Neuronal stem cell (in vitro differentiated cells): ENCODE data around the gene MAD1L1.
A peak's percentile ranks its signal among the peaks of the same experiment; 100 is the strongest.
"Not testable (repeated sequence)": the region's sequence is repeated elsewhere in the genome, so short reads cannot be mapped to it uniquely, and the experiment has no call there.

ENCODE experiments used
- DNase-seq: peaks from one replicate; pipeline ENCODE4 v3.0.0-alpha.2; 2013; ENCODE audit warnings: low spot score
- H2AFZ ChIP-seq: one replicate; pipeline ENCODE4 v1.6.1; 2013; ENCODE audit warnings: mild to moderate bottlenecking, low read length, inconsistent platforms
- H2AK5ac ChIP-seq: 2 replicates; pipeline ENCODE4 v1.6.1; 2013; ENCODE audit warnings: low read depth, mild to moderate bottlenecking, inconsistent platforms, low read length, moderate library complexity, mixed read lengths
- H2BK120ac ChIP-seq: 2 replicates; pipeline ENCODE4 v1.6.1; 2013; ENCODE audit warnings: low read depth, mild to moderate bottlenecking, inconsistent platforms, low read length, moderate library complexity, mixed read lengths
- H2BK12ac ChIP-seq: one replicate; pipeline ENCODE4 v1.6.1; 2013; ENCODE audit warnings: low read length, inconsistent platforms
- H2BK15ac ChIP-seq: 2 replicates; pipeline ENCODE4 v1.6.1; 2013; ENCODE audit warnings: mild to moderate bottlenecking, low read length, inconsistent platforms, mixed read lengths
- H2BK5ac ChIP-seq: one replicate; pipeline ENCODE4 v1.6.1; 2013; ENCODE audit warnings: inconsistent platforms, mild to moderate bottlenecking, low read length, moderate library complexity
- H3K14ac ChIP-seq: one replicate; pipeline ENCODE4 v1.6.1; 2013; ENCODE audit warnings: low read length, inconsistent platforms
- H3K18ac ChIP-seq: 2 replicates; pipeline ENCODE4 v1.6.1; 2013; ENCODE audit warnings: low read length, inconsistent platforms
- H3K23ac ChIP-seq: 2 replicates; pipeline ENCODE4 v1.6.1; 2013; ENCODE audit warnings: low read depth, mild to moderate bottlenecking, mixed read lengths, low read length, inconsistent platforms; ENCODE audit not compliant: poor library complexity
- H3K27ac ChIP-seq: replicated peaks from 3 replicates; pipeline ENCODE4 v1.5.1; 2013; ENCODE audit warnings: low read length, inconsistent platforms
- H3K27me3 ChIP-seq, 3 experiments: 2 replicates each; pipeline ENCODE4 v1.6.1; 2013; ENCODE audit warnings: low read length in 3 of 3, mild to moderate bottlenecking in 2 of 3, inconsistent platforms in 1 of 3, low read depth in 1 of 3, mixed read lengths in 1 of 3, moderate library complexity in 1 of 3; ENCODE audit not compliant: control insufficient read depth in 3 of 3, insufficient read depth in 3 of 3
- H3K36me3 ChIP-seq, 2 donors: replicated peaks in 1 of 2; 2 replicates each; pipeline ENCODE4 v1.6.1; 2013; ENCODE audit warnings: low read length in 2 of 2; ENCODE audit not compliant: control insufficient read depth in 2 of 2, insufficient read depth in 2 of 2
- H3K4ac ChIP-seq: 2 replicates; pipeline ENCODE4 v1.6.1; 2013; ENCODE audit warnings: inconsistent platforms, mild to moderate bottlenecking, low read length, moderate library complexity
- H3K4me1 ChIP-seq, 2 donors: 1 replicate in 1 of 2; 2 replicates in 1 of 2; pipeline ENCODE4 v1.6.1; 2013; ENCODE audit warnings: low read length in 2 of 2, low read depth in 1 of 2; ENCODE audit not compliant: control insufficient read depth in 2 of 2, insufficient read depth in 1 of 2
- H3K4me2 ChIP-seq: one replicate; pipeline ENCODE4 v1.6.1; 2013; ENCODE audit warnings: mild to moderate bottlenecking, low read length, inconsistent platforms; ENCODE audit not compliant: insufficient read depth, poor library complexity, severe bottlenecking
- H3K4me3 ChIP-seq, 2 donors: 2 replicates each; pipeline ENCODE4 v1.5.1; 2013; ENCODE audit warnings: low read length in 2 of 2, mild to moderate bottlenecking in 2 of 2, inconsistent platforms in 1 of 2, moderate library complexity in 1 of 2
- H3K79me1 ChIP-seq: one replicate; pipeline ENCODE4 v1.6.1; 2013; ENCODE audit warnings: low read depth, mild to moderate bottlenecking, inconsistent platforms, low read length, moderate library complexity
- H3K9ac ChIP-seq: one replicate; pipeline ENCODE4 v1.6.1; 2013; ENCODE audit warnings: mild to moderate bottlenecking, low read depth, low read length, inconsistent platforms; ENCODE audit not compliant: poor library complexity
- H3K9me3 ChIP-seq, 2 donors: replicated peaks in 1 of 2; 2 replicates each; pipeline versions ENCODE3 to v1.6.1; 2013; ENCODE audit warnings: low read length in 2 of 2, mild to moderate bottlenecking in 2 of 2, inconsistent platforms in 1 of 2, low read depth in 1 of 2, mixed read lengths in 1 of 2, moderate library complexity in 1 of 2; ENCODE audit not compliant: control insufficient read depth in 2 of 2, insufficient read depth in 1 of 2
- H4K8ac ChIP-seq: one replicate; pipeline ENCODE4 v1.6.1; 2013; ENCODE audit warnings: low read depth, mild to moderate bottlenecking, inconsistent platforms, low read length, moderate library complexity
- H4K91ac ChIP-seq: one replicate; pipeline ENCODE4 v1.6.1; 2013; ENCODE audit warnings: low read length, low read depth, mild to moderate bottlenecking, inconsistent platforms; ENCODE audit not compliant: poor library complexity
- WGBS, 2 donors: extraction: QIAGEN DNeasy Blood & Tissue Kit; methylation state at CpG; one replicate each; pipeline ENCODE4 v1.1.7; 2013; ENCODE audit warnings: missing lambda C conversion rate in 2 of 2, mixed read lengths in 1 of 2; ENCODE audit not compliant: insufficient read length in 2 of 2, insufficient replicate concordance in 1 of 2; ENCODE audit errors: extremely low coverage in 2 of 2; 5-methylcytosine and 5-hydroxymethylcytosine counted together

The MAD1L1 gene

DNA sequence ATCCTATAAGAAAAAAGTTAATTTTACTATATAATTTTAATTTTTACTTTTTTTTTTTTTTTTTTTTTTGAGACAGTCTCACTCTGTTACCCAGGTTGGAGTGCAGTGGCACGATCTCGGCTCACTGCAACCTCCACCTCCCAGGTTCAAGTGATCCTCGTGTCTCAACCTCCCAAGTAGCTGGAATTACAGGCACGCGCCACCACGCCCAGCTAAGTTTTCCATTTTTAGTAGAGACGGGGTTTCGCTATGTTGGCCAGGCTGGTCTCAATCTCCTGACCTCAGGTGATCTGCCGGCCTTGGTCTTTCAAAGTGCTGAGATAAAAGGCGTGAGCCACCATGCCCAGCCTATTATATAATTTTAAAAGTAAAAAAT, 262.5 kb downstream of the MAD1L1 start:
- H3K23ac ChIP-seq, H2BK15ac ChIP-seq, H3K18ac ChIP-seq, H3K9me3 ChIP-seq, DNase-seq, H3K4me2 ChIP-seq, H3K9ac ChIP-seq, H2BK5ac ChIP-seq, H3K4ac ChIP-seq, H2BK120ac ChIP-seq, H3K79me1 ChIP-seq, H3K4me3 ChIP-seq, H4K91ac ChIP-seq, H3K27me3 ChIP-seq, H2BK12ac ChIP-seq, H3K27ac ChIP-seq, H4K8ac ChIP-seq, H2AK5ac ChIP-seq, H3K4me1 ChIP-seq, H2AFZ ChIP-seq, H3K14ac ChIP-seq: not testable (repeated sequence)
- peaks cover 5 to 12% of the 10 kb centered on the region in 2 donors for H3K36me3 ChIP-seq
- no CpG with 5 or more reads among the region's 10 CpGs for WGBS, 2 donors

DNA sequence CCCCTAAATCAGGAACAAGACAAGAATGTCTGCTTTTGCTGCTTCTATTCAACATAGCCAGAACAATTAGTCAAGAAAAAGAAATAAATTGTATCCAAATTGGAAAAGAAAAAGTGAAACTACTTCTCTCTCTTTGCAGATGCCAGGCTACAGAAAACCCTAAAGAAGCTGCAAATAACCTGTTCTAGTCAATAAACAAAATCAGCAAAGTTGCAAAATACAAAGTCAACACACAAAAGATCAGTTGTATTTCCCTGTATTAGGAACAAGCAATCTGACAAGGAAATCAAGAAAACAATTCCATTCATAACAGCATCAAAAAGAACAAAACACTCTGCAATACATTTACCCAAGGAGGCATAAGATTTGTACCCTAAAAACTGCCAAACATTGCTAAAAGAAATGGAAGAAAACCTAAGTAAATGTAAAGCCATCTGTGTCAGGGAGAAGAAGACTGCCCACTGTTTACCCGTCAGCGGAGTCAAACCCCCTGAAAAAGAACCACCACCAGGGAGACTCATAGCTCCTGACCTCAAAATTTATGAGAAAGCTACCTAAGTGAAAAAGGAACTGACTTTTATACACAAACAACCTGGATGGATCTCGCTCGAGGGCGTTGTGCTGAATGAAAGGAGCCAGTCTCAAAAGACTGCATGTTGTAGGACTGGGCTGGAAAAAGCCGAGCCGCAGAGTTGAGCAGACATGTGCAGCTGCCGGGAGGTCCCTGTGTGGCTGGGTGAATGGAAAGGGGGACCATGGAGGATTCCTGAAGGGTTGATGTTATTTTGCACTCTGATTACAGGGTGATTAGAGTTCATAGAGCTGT, 263.1 kb downstream of the MAD1L1 start:
- H3K27ac ChIP-seq: no peak overlapping the region
- no peak overlapping the region for H4K8ac ChIP-seq
- no CpG with 5 or more reads among the region's 8 CpGs for WGBS, 2 donors
- H2BK5ac ChIP-seq: no peak overlapping the region
- no peaks in the 10 kb centered on the region for H3K4me1 ChIP-seq
- H3K4me3 ChIP-seq: no peak overlapping the region
- H4K91ac ChIP-seq: no peak overlapping the region
- no peak overlapping the region for H3K23ac ChIP-seq
- H3K79me1 ChIP-seq: peaks cover 6% of the 10 kb centered on the region
- DNase-seq: no peak
- no peak overlapping the region for H2BK15ac ChIP-seq
- no peak overlapping the region for H3K4ac ChIP-seq
- H3K14ac ChIP-seq: no peak overlapping the region
- H3K18ac ChIP-seq: no peak overlapping the region
- no peak overlapping the region for H2BK120ac ChIP-seq
- H2AK5ac ChIP-seq: no peak overlapping the region
- peaks cover 5 to 12% of the 10 kb centered on the region in 2 donors for H3K36me3 ChIP-seq
- no peak overlapping the region for H2BK12ac ChIP-seq
- no peak overlapping the region for H3K9ac ChIP-seq
- H3K4me2 ChIP-seq: no peak overlapping the region
- H3K9me3 ChIP-seq: no peaks in the 10 kb centered on the region
- H2AFZ ChIP-seq: no peak overlapping the region
- no peaks in the 10 kb centered on the region for H3K27me3 ChIP-seq

DNA sequence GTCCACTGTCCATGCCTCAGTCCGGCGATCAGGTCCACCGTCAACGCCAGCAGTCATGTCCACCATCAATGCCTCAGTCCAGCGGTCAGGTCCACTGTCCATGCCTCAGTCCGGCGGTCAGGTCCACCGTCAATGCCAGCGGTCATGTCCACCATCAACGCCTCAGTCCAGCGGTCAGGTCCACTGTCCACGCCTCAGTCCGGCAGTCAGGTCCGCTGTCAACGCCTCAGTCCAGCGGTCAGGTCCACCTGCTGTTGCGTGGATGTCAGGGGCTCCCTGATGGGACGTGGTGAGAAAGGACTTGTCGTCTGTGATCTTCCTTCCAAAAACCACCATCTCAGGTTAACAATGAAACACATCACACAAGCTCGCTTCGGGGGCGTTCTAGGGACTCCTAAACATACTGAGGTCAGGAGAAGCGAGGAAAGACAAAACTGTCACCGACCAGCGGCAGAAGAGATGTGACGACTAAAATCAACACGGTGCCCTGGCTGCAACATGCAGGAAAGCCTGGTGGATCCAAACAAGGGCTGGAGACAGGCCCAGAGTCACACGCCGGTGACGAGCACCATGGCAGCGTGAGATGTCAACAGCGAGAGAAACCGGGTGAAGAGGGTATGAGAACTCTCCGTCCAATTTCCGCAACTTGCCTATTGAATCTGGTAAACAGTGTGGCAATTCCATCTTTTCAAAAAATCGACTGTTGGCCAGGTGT, 264.2 kb downstream of the MAD1L1 start:
- no peak overlapping the region for H3K27ac ChIP-seq
- no peak overlapping the region for H2BK120ac ChIP-seq
- H4K91ac ChIP-seq: no peak overlapping the region
- H3K79me1 ChIP-seq: peaks cover 6% of the 10 kb centered on the region
- no peaks in the 10 kb centered on the region for H3K9me3 ChIP-seq
- no peak overlapping the region for H3K4ac ChIP-seq
- H3K4me2 ChIP-seq: no peak overlapping the region
- peak overlapping the region in 1 of 2 donors; percentile 3 for H3K4me3 ChIP-seq
- no peak overlapping the region for H4K8ac ChIP-seq
- peaks cover 5 to 12% of the 10 kb centered on the region in 2 donors for H3K36me3 ChIP-seq
- H2AFZ ChIP-seq: no peak overlapping the region
- no peak overlapping the region for H2AK5ac ChIP-seq
- no peak overlapping the region for H3K18ac ChIP-seq
- no peaks in the 10 kb centered on the region for H3K27me3 ChIP-seq
- H3K14ac ChIP-seq: no peak overlapping the region
- no peak overlapping the region for H2BK5ac ChIP-seq
- no peak for DNase-seq
- no CpG with 5 or more reads among the region's 36 CpGs for WGBS, 2 donors
- H3K4me1 ChIP-seq: peaks cover 0 to 7% of the 10 kb centered on the region in 2 donors
- H3K23ac ChIP-seq: peak overlapping the region; percentile 89
- H2BK15ac ChIP-seq: no peak overlapping the region
- peak overlapping the region; percentile 72 for H3K9ac ChIP-seq
- H2BK12ac ChIP-seq: no peak overlapping the region
